Measurements from ENCODE around the gene EIF5.

EIF5 gene

GRCh38 chr14:103312006-103312635, 21.9 kb upstream of the EIF5 start:
- Histone ChIP-seq H3K4me1 (ENCODE audit: control insufficient read depth, insufficient read depth, low read length) (no peaks in the 10 kb centered on the region), H3K27ac (ENCODE audit: extremely low read depth, low read depth, low read length) (no peak overlapping the region), H3K36me3 (ENCODE audit: control insufficient read depth in 2 of 2, insufficient read depth in 1 of 2, low read length in 2 of 2) (no peaks in the 10 kb centered on the region), H3K4me3 (ENCODE audit: low read depth, low read length) (no peak overlapping the region), H3K9me3 (ENCODE audit: control insufficient read depth, insufficient read depth, low read depth, low read length) (no peaks in the 10 kb centered on the region)
- POLR2A ChIA-PET = no interaction called here
- CTCF ChIA-PET = interaction anchor here (1.0 to 1.1 kb wide), 2 partner anchors 79 to 207 kb away, joined by 3 to 4 read pairs; no protein-coding TSS in a partner anchor
- no peak for TF ChIP-seq ZNF580 (tag by site-specific recombination; IDR thresholded peaks at IDR 0.05)
- no peak for TF ChIP-seq ZNF26 (tag by site-specific recombination; IDR thresholded peaks at IDR 0.05)
- TF ChIP-seq KLF10 (tag by site-specific recombination; IDR thresholded peaks at IDR 0.05) = no peak
- no peak for TF ChIP-seq PRDM2 (tag by site-specific recombination; IDR thresholded peaks at IDR 0.05; ENCODE audit: borderline replicate concordance)
- TF ChIP-seq ZNF311 (tag by site-specific recombination; IDR thresholded peaks at IDR 0.05; ENCODE audit: borderline replicate concordance) = no peak
- no peak for TF ChIP-seq ZNF473 (tag by site-specific recombination; IDR thresholded peaks at IDR 0.05)
- no peak for TF ChIP-seq ZNF600 (tag by site-specific recombination; IDR thresholded peaks at IDR 0.05)
- TF ChIP-seq ZNF274 (IDR thresholded peaks at IDR 0.05; ENCODE audit: low read length) = no peak
- TF ChIP-seq ZNF274 (tag by site-specific recombination; IDR thresholded peaks at IDR 0.05; ENCODE audit: borderline replicate concordance) = no peak
- TF ChIP-seq ZNF670 (tag by site-specific recombination; IDR thresholded peaks at IDR 0.05; ENCODE audit: low read depth) = no peak
- no peak for TF ChIP-seq ZNF488 (tag by site-specific recombination; IDR thresholded peaks at IDR 0.05)
- TF ChIP-seq ZNF704 (tag by site-specific recombination; IDR thresholded peaks at IDR 0.05) = no peak
- TF ChIP-seq ZNF341 (tag by site-specific recombination; IDR thresholded peaks at IDR 0.05; ENCODE audit: low read depth) = no peak
- no peak for TF ChIP-seq ZNF391 (tag by site-specific recombination; IDR thresholded peaks at IDR 0.05; ENCODE audit: borderline replicate concordance, low read depth)
- TF ChIP-seq BCL11B (tag by site-specific recombination; IDR thresholded peaks at IDR 0.05; ENCODE audit: low read depth) = no peak
- no peak for TF ChIP-seq ZNF768 (tag by site-specific recombination; IDR thresholded peaks at IDR 0.05)
- TF ChIP-seq ZNF174 (tag by site-specific recombination; IDR thresholded peaks at IDR 0.05) = no peak
